GM12878 (cell line): Measurements from ENCODE around the gene EEF1A2. TPM values are rescaled to one million over a fixed set of nuclear protein-coding genes. Genes with fewer than 3 reads are reported as not detected.

Experiments
- ATAC-seq: fragments of 200-7000 bp; cut with Tn5 transposase; 3 replicates; pipeline ENCODE4 v1.9.1; 2020; ENCODE audit warnings: mild to moderate bottlenecking, moderate library complexity
- BruUV-seq: library from RNA; stranded (reverse); fragments of 400-500 nt; replicated peaks from 2 replicates; lab custom pipeline; 2021; lab: Mats Ljungman, UMichigan
- CTCF ChIA-PET: fragments of 300-600 bp; sonication (Branson Sonifier 250); formaldehyde crosslinking; extraction: SDS; loops from one replicate; lab custom pipeline; 2021; ENCODE audit warnings: inconsistent platforms; lab: Yijun Ruan, JAX
- POLR2A ChIA-PET: fragments of 350-600 bp; formaldehyde crosslinking; extraction: SDS; loops from one replicate; lab custom pipeline; 2021; ENCODE audit warnings: inconsistent platforms; lab: Charles Lee
- RAD21 ChIA-PET: fragments of 300-600 bp; sonication (Branson Sonifier 250); formaldehyde crosslinking; loops from one replicate; lab custom pipeline; 2023; ENCODE audit warnings: antibody characterized with exemption; ENCODE audit not compliant: unreplicated experiment; lab: Charles Lee
- SMC1A ChIA-PET: fragments of 300-600 bp; sonication (Branson Sonifier 250); formaldehyde crosslinking; loops from one replicate; lab custom pipeline; 2023; ENCODE audit not compliant: unreplicated experiment, uncharacterized antibody; lab: Charles Lee
- DNase-seq: peaks from one replicate; pipeline ENCODE4 v3.0.0-alpha.2; 2011; ENCODE audit warnings: low read depth, low spot score
- FAIRE-seq: peaks from 3 replicates; lab custom pipeline; 2011; peaks lifted over from hg19 to GRCh38; lab: Jason Lieb, UNC
- H2AFZ ChIP-seq: 2 replicates; pipeline ENCODE4 v1.6.0; 2011; ENCODE audit warnings: low read depth, low read length, control low read depth; ENCODE audit not compliant: control insufficient read depth
- H3K27ac ChIP-seq: 2 replicates; pipeline ENCODE4 v1.5.1; 2011; ENCODE audit warnings: control low read depth; ENCODE audit not compliant: control insufficient read depth, insufficient read depth
- H3K27me3 ChIP-seq, 2 experiments: replicated peaks in 1 of 2; 2 replicates each; pipeline versions ENCODE4 v1.6.0 to v1.6.1; 2011; ENCODE audit warnings: low read length in 1 of 2; ENCODE audit not compliant: control insufficient read depth in 2 of 2, insufficient read depth in 2 of 2
- H3K36me3 ChIP-seq, 2 experiments: 2 replicates each; pipeline ENCODE4 v1.5.1; 2011; ENCODE audit warnings: low read length in 1 of 2; ENCODE audit not compliant: control insufficient read depth in 2 of 2, insufficient read depth in 2 of 2
- H3K4me1 ChIP-seq: 2 replicates; pipeline ENCODE4 v1.6.1; 2011; ENCODE audit warnings: mild to moderate bottlenecking, low read length, moderate library complexity, mixed read lengths; ENCODE audit not compliant: control insufficient read depth, insufficient read depth
- H3K4me2 ChIP-seq: 2 replicates; pipeline ENCODE4 v1.6.0; 2011; ENCODE audit warnings: control low read depth; ENCODE audit not compliant: control insufficient read depth, insufficient read depth
- H3K4me3 ChIP-seq: fragments of 200-600 bp; sonication (generic); 2 replicates; pipeline ENCODE4 v1.5.1; 2016
- H3K79me2 ChIP-seq: 2 replicates; pipeline ENCODE4 v1.6.0; 2011; ENCODE audit warnings: low read length; ENCODE audit not compliant: control insufficient read depth, insufficient read depth
- H3K9ac ChIP-seq: 2 replicates; pipeline ENCODE4 v1.8.0; 2011; ENCODE audit warnings: low read length, control low read depth, mixed read lengths; ENCODE audit not compliant: control insufficient read depth, insufficient read depth
- H3K9me3 ChIP-seq: replicated peaks from 3 replicates; pipeline ENCODE4 v1.5.1; 2011; ENCODE audit warnings: mild to moderate bottlenecking, low read length; ENCODE audit not compliant: control insufficient read depth, insufficient read depth
- H4K20me1 ChIP-seq: 2 replicates; pipeline ENCODE4 v1.6.0; 2011; ENCODE audit not compliant: control insufficient read depth, insufficient read depth
- BRCA1 ChIP-seq: IDR thresholded peaks from 2 replicates; pipeline ENCODE4 v1.6.1; 2011; ENCODE audit warnings: low read depth, low read length, improper control_type of control experiment
- CBX3 ChIP-seq: fragments of 200-600 bp; sonication (generic); IDR thresholded peaks from 2 replicates; pipeline ENCODE4 v1.6.1; 2016; ENCODE audit warnings: low read depth, borderline replicate concordance
- CBX5 ChIP-seq: sonication (generic); IDR thresholded peaks from 2 replicates; pipeline ENCODE4 v1.6.1; 2016; ENCODE audit warnings: low read depth, moderate library complexity, mild to moderate bottlenecking, inconsistent platforms
- CHD2 ChIP-seq: IDR thresholded peaks from 2 replicates; pipeline ENCODE4 v1.6.1; 2011; ENCODE audit warnings: low read depth, low read length, improper control_type of control experiment, borderline replicate concordance
- CREM ChIP-seq: IDR thresholded peaks from 2 replicates; pipeline ENCODE4 v1.6.1; 2014; ENCODE audit warnings: antibody characterized with exemption, low read depth
- IKZF1 ChIP-seq: fragments of 450-650 bp; conservative IDR thresholded peaks from 2 replicates; pipeline ENCODE4 v1.6.1; 2017; ENCODE audit warnings: antibody characterized with exemption, mild to moderate bottlenecking
- MYC ChIP-seq: IDR thresholded peaks from 2 replicates; pipeline ENCODE4 v1.6.1; 2011; ENCODE audit warnings: mild to moderate bottlenecking, low read length, moderate library complexity, inconsistent platforms; ENCODE audit not compliant: insufficient read depth, insufficient replicate concordance, insufficient read length, severe bottlenecking
- NBN ChIP-seq: fragments of 450-650 bp; IDR thresholded peaks from 2 replicates; pipeline ENCODE4 v1.6.1; 2016
- RELA ChIP-seq: fragments of 450-650 bp; IDR thresholded peaks from 2 replicates; pipeline ENCODE4 v1.8.0; 2014; ENCODE audit warnings: borderline replicate concordance; ENCODE audit not compliant: partially characterized antibody
- STAT1 ChIP-seq: fragments of 450-650 bp; conservative IDR thresholded peaks from 2 replicates; pipeline ENCODE4 v1.6.1; 2014; ENCODE audit warnings: antibody characterized with exemption, mild to moderate bottlenecking
- TCF7 ChIP-seq: IDR thresholded peaks from 2 replicates; pipeline ENCODE4 v1.6.1; 2014; ENCODE audit warnings: antibody characterized with exemption, borderline replicate concordance
- WGBS: methylation state at CpG from one replicate; pipeline ENCODE4 v1.1.6; 2016; ENCODE audit warnings: low lambda C conversion rate; ENCODE audit not compliant: insufficient replicate concordance, insufficient coverage; ENCODE audit errors: missing lambda C conversion rate; 5-methylcytosine and 5-hydroxymethylcytosine counted together
- in situ Hi-C: fragments of 300-500 bp; cut with MboI; formaldehyde crosslinking; loops from 9 replicates; pipeline ENCODE4 v1.14.3; 2018; ENCODE audit warnings: mixed read lengths
- intact Hi-C: fragments of 100-400 bp; cut with micrococcal nuclease; formaldehyde crosslinking; loops from one replicate; pipeline ENCODE4 v1.14.2; 2022; ENCODE audit not compliant: unreplicated experiment
- polyA plus RNA-seq, 11 experiments: library from polyadenylated mRNA; depleted of rRNA in 4 of 11; unstranded in 6 of 11; stranded (reverse) in 5 of 11; fragments of >200 nt; fragmentation: Nextera tagmentation in 4 of 11; fragmentation: Illumina TruSeq in 1 of 11; extraction: Ambion mirVana in 4 of 11; extraction: Trizol in 1 of 11; gene quantifications; 1 replicate in 1 of 11; 2 replicates in 10 of 11; pipeline versions ENCODE4 v1.2.1 to v1.2.3, GENCODE V29; 2011 to 2016; ENCODE audit warnings: inconsistent platforms in 2 of 11, missing spikeins in 2 of 11, low read depth in 1 of 11
- total RNA-seq, 4 experiments: library from RNA; depleted of rRNA in 3 of 4; stranded (reverse); fragments of >200 nt in 3 of 4; fragmentation: Illumina TruSeq in 1 of 4; extraction: Trizol in 1 of 4; gene quantifications; 2 replicates each; pipeline versions ENCODE4 v1.2.1 to v1.2.3, GENCODE V29; 2013 to 2021
- TF ChIP-seq, protein P1 (sequence below): fragments of 450-650 bp; IDR thresholded peaks from 2 replicates; pipeline ENCODE4 v1.6.1; 2017; ENCODE audit warnings: low read depth, mild to moderate bottlenecking, moderate library complexity
- TF ChIP-seq, protein P2 (sequence below): IDR thresholded peaks from 2 replicates; pipeline ENCODE4 v1.6.1; 2012; ENCODE audit warnings: low read length, inconsistent platforms
- TF ChIP-seq, protein P3 (sequence below): fragments of 450-650 bp; IDR thresholded peaks from 2 replicates; pipeline ENCODE4 v1.6.1; 2018; ENCODE audit warnings: borderline replicate concordance, mild to moderate bottlenecking; ENCODE audit not compliant: partially characterized antibody
- TF ChIP-seq, protein P4 (sequence below): IDR thresholded peaks from 2 replicates; pipeline ENCODE4 v1.6.1; 2012; ENCODE audit warnings: low read depth, low read length, improper control_type of control experiment
- TF ChIP-seq, protein P5 (sequence below): fragments of 450-650 bp; IDR thresholded peaks from 2 replicates; pipeline ENCODE4 v1.6.1; 2016; ENCODE audit warnings: mild to moderate bottlenecking, moderate library complexity, borderline replicate concordance

Gene EEF1A2
- total and polyA plus RNA-seq, 10 of the 15 experiments (the other 5 are each of a cell fraction or from before 2014, with no cell fraction given), result 0.56 TPM; not detected in 9

DNA sequence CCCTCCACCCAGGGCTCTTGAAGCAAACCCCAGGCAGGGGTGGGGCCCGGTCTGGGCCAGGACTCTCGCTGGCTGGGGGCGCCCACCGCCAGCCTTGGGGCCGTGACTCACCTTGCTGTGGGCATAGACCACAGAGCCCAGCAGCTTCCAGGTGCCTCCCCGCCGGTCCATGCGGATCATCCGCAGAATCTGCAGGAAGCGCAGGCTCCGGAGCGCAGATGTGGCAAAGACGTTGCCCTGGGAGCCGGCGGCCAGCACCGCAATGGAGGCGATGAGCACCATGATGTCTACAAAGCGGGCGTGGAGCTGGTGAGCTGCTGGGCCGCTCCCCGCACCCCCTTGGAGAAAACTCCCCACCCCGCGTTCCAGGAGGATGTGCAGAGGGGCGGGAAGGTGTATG lies 54.3 kb downstream of the EEF1A2 start:
- ChIA-PET POLR2A (no interaction called here), RAD21 (no interaction called here)
- TF ChIP-seq CBX5, result no peak
- no peak for TF ChIP-seq STAT1
- TF ChIP-seq BRCA1, result no peak
- no peak for TF ChIP-seq RELA
- TF ChIP-seq MYC, result no peak
- no peak for TF ChIP-seq CHD2
- TF ChIP-seq, protein P1, sequence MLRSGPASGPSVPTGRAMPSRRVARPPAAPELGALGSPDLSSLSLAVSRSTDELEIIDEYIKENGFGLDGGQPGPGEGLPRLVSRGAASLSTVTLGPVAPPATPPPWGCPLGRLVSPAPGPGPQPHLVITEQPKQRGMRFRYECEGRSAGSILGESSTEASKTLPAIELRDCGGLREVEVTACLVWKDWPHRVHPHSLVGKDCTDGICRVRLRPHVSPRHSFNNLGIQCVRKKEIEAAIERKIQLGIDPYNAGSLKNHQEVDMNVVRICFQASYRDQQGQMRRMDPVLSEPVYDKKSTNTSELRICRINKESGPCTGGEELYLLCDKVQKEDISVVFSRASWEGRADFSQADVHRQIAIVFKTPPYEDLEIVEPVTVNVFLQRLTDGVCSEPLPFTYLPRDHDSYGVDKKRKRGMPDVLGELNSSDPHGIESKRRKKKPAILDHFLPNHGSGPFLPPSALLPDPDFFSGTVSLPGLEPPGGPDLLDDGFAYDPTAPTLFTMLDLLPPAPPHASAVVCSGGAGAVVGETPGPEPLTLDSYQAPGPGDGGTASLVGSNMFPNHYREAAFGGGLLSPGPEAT, result no peak
- TF ChIP-seq, protein P2, sequence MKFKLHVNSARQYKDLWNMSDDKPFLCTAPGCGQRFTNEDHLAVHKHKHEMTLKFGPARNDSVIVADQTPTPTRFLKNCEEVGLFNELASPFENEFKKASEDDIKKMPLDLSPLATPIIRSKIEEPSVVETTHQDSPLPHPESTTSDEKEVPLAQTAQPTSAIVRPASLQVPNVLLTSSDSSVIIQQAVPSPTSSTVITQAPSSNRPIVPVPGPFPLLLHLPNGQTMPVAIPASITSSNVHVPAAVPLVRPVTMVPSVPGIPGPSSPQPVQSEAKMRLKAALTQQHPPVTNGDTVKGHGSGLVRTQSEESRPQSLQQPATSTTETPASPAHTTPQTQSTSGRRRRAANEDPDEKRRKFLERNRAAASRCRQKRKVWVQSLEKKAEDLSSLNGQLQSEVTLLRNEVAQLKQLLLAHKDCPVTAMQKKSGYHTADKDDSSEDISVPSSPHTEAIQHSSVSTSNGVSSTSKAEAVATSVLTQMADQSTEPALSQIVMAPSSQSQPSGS, result no peak
- no peak for TF ChIP-seq TCF7
- TF ChIP-seq IKZF1, result no peak
- TF ChIP-seq, protein P3, sequence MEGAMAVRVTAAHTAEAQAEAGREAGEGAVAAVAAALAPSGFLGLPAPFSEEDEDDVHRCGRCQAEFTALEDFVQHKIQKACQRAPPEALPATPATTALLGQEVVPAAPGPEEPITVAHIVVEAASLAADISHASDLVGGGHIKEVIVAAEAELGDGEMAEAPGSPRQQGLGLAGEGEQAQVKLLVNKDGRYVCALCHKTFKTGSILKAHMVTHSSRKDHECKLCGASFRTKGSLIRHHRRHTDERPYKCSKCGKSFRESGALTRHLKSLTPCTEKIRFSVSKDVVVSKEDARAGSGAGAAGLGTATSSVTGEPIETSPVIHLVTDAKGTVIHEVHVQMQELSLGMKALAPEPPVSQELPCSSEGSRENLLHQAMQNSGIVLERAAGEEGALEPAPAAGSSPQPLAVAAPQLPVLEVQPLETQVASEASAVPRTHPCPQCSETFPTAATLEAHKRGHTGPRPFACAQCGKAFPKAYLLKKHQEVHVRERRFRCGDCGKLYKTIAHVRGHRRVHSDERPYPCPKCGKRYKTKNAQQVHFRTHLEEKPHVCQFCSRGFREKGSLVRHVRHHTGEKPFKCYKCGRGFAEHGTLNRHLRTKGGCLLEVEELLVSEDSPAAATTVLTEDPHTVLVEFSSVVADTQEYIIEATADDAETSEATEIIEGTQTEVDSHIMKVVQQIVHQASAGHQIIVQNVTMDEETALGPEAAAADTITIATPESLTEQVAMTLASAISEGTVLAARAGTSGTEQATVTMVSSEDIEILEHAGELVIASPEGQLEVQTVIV, result no peak
- TF ChIP-seq, protein P4, sequence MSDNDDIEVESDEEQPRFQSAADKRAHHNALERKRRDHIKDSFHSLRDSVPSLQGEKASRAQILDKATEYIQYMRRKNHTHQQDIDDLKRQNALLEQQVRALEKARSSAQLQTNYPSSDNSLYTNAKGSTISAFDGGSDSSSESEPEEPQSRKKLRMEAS, result no peak
- TF ChIP-seq, protein P5, sequence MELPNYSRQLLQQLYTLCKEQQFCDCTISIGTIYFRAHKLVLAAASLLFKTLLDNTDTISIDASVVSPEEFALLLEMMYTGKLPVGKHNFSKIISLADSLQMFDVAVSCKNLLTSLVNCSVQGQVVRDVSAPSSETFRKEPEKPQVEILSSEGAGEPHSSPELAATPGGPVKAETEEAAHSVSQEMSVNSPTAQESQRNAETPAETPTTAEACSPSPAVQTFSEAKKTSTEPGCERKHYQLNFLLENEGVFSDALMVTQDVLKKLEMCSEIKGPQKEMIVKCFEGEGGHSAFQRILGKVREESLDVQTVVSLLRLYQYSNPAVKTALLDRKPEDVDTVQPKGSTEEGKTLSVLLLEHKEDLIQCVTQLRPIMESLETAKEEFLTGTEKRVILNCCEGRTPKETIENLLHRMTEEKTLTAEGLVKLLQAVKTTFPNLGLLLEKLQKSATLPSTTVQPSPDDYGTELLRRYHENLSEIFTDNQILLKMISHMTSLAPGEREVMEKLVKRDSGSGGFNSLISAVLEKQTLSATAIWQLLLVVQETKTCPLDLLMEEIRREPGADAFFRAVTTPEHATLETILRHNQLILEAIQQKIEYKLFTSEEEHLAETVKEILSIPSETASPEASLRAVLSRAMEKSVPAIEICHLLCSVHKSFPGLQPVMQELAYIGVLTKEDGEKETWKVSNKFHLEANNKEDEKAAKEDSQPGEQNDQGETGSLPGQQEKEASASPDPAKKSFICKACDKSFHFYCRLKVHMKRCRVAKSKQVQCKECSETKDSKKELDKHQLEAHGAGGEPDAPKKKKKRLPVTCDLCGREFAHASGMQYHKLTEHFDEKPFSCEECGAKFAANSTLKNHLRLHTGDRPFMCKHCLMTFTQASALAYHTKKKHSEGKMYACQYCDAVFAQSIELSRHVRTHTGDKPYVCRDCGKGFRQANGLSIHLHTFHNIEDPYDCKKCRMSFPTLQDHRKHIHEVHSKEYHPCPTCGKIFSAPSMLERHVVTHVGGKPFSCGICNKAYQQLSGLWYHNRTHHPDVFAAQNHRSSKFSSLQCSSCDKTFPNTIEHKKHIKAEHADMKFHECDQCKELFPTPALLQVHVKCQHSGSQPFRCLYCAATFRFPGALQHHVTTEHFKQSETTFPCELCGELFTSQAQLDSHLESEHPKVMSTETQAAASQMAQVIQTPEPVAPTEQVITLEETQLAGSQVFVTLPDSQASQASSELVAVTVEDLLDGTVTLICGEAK, result no peak
- no peak for TF ChIP-seq NBN
- TF ChIP-seq CREM, result no peak
- no peak for TF ChIP-seq CBX3

More for the DNA sequence above, 54.3 kb downstream of the EEF1A2 start:
- DNase-seq, result no peak
- CTCF ChIA-PET, result no interaction called here
- no peak for FAIRE-seq
- no peaks in the 10 kb centered on the region for H3K79me2 ChIP-seq
- intact Hi-C loops (no loop called here), in situ Hi-C loops (no loop called here)
- no peak overlapping the region for H3K27ac ChIP-seq
- no peaks in the 10 kb centered on the region; the same call in 2 of the 3 replicates for H3K9me3 ChIP-seq
- no peak overlapping the region for H3K9ac ChIP-seq
- WGBS, result 81% methylated on average over 24 of the region's 24 CpGs
- no TSS peak for BruUV-seq
- no peak overlapping the region for H3K4me2 ChIP-seq
- H3K4me3 ChIP-seq, result no peak overlapping the region
- H3K36me3 ChIP-seq, result no peaks in the 10 kb centered on the region
- SMC1A ChIA-PET, result no interaction called here
- no peaks in the 10 kb centered on the region for H3K27me3 ChIP-seq
- peaks cover 16% of the 10 kb centered on the region for H3K4me1 ChIP-seq
- no peak for ATAC-seq
- no peak overlapping the region for H2AFZ ChIP-seq
- H4K20me1 ChIP-seq, result no peaks in the 10 kb centered on the region
